ENCODE data around the gene FAM120B.

GRCh38 chr6:170347091-170347490, 40.5 kb downstream of the FAM120B start:
- TF ChIP-seq EZH2 (IDR thresholded peaks at IDR 0.05; ENCODE audit: low read depth, unreplicated experiment) (no peak), CTCF (conservative IDR thresholded peaks at IDR 0.05; ENCODE audit: low read depth in 2 of 2) (no peak)

Measured in GM23338 (cell line).